H9 (cell line): Measurements from ENCODE around the gene JPT2. TPM values are rescaled to one million over a fixed set of nuclear protein-coding genes. Genes with fewer than 3 reads are reported as not detected.
A peak's percentile ranks its signal among the peaks of the same experiment; 100 is the strongest.

Source experiments
- DNase-seq: peaks from one replicate; pipeline ENCODE4 v3.0.0-alpha.2; 2017
- H2AFZ ChIP-seq: one replicate; pipeline ENCODE4 v1.6.1; 2013; ENCODE audit warnings: mild to moderate bottlenecking, low read length, control low read depth, moderate library complexity
- H2AK5ac ChIP-seq: 2 replicates; pipeline ENCODE4 v1.6.1; 2013; ENCODE audit warnings: low read length, control low read depth, mixed read lengths; ENCODE audit not compliant: insufficient read length
- H2BK120ac ChIP-seq: one replicate; pipeline ENCODE4 v1.6.1; 2013; ENCODE audit warnings: low read depth, mild to moderate bottlenecking, low read length, control low read depth, inconsistent platforms; ENCODE audit not compliant: poor library complexity, severe bottlenecking
- H2BK12ac ChIP-seq: 2 replicates; pipeline ENCODE4 v1.6.1; 2013; ENCODE audit warnings: low read length, control low read depth, mixed read lengths, low read depth; ENCODE audit not compliant: insufficient read length
- H2BK15ac ChIP-seq: 2 replicates; pipeline ENCODE4 v1.6.1; 2013; ENCODE audit warnings: low read depth, low read length, control low read depth
- H2BK20ac ChIP-seq: one replicate; pipeline ENCODE4 v1.6.1; 2013; ENCODE audit warnings: low read depth, mild to moderate bottlenecking, low read length, control low read depth, inconsistent platforms; ENCODE audit not compliant: poor library complexity, severe bottlenecking
- H2BK5ac ChIP-seq: 2 replicates; pipeline ENCODE4 v1.6.1; 2013; ENCODE audit warnings: low read length, control low read depth, mixed read lengths; ENCODE audit not compliant: insufficient read length
- H3K14ac ChIP-seq: 2 replicates; pipeline ENCODE4 v1.6.1; 2013; ENCODE audit warnings: low read length, control low read depth; ENCODE audit not compliant: insufficient read depth
- H3K18ac ChIP-seq: 2 replicates; pipeline ENCODE4 v1.6.1; 2013; ENCODE audit warnings: low read depth, mild to moderate bottlenecking, mixed read lengths, low read length, control low read depth; ENCODE audit not compliant: insufficient read length
- H3K23ac ChIP-seq: 2 replicates; pipeline ENCODE4 v1.6.1; 2013; ENCODE audit warnings: low read length, control low read depth, mixed read lengths, low read depth; ENCODE audit not compliant: insufficient read length
- H3K23me2 ChIP-seq: 2 replicates; pipeline ENCODE4 v1.6.1; 2013; ENCODE audit warnings: low read depth, mild to moderate bottlenecking, mixed read lengths, low read length, control low read depth; ENCODE audit not compliant: insufficient read length, poor library complexity, severe bottlenecking
- H3K27ac ChIP-seq: 2 replicates; pipeline ENCODE4 v1.5.1; 2013; ENCODE audit warnings: low read length, control low read depth, mixed read lengths, low read depth; ENCODE audit not compliant: insufficient read length
- H3K27me3 ChIP-seq: 2 replicates; pipeline ENCODE4 v1.6.1; 2013; ENCODE audit warnings: low read length, control low read depth, inconsistent platforms; ENCODE audit not compliant: insufficient read depth
- H3K4ac ChIP-seq: 2 replicates; pipeline ENCODE4 v1.6.1; 2013; ENCODE audit warnings: low read depth, mild to moderate bottlenecking, control low read depth, inconsistent platforms, low read length, moderate library complexity
- H3K4me1 ChIP-seq: 2 replicates; pipeline ENCODE4 v1.6.1; 2013; ENCODE audit warnings: low read length, control low read depth, inconsistent platforms; ENCODE audit not compliant: insufficient read depth
- H3K4me2 ChIP-seq: 2 replicates; pipeline ENCODE4 v1.6.1; 2013; ENCODE audit warnings: low read length, control low read depth, mixed read lengths; ENCODE audit not compliant: insufficient read length, insufficient read depth
- H3K56ac ChIP-seq: 2 replicates; pipeline ENCODE4 v1.6.1; 2013; ENCODE audit warnings: low read depth, mild to moderate bottlenecking, mixed read lengths, low read length, control low read depth; ENCODE audit not compliant: insufficient read length
- H3K79me1 ChIP-seq: 2 replicates; pipeline ENCODE4 v1.6.1; 2013; ENCODE audit warnings: low read depth, mild to moderate bottlenecking, moderate library complexity, low read length, control low read depth, inconsistent platforms; ENCODE audit not compliant: insufficient read depth, poor library complexity, severe bottlenecking
- H3K79me2 ChIP-seq: 2 replicates; pipeline ENCODE4 v1.6.1; 2013; ENCODE audit warnings: low read length, control low read depth, inconsistent platforms; ENCODE audit not compliant: insufficient read depth
- H3K9ac ChIP-seq: 2 replicates; pipeline ENCODE4 v1.6.1; 2013; ENCODE audit warnings: low read length, control low read depth, mixed read lengths; ENCODE audit not compliant: insufficient read length; ENCODE audit errors: extremely low read depth
- H3K9me3 ChIP-seq: one replicate; pipeline ENCODE4 v1.6.1; 2013; ENCODE audit warnings: low read depth, low read length, inconsistent platforms; ENCODE audit not compliant: control insufficient read depth
- H3T11ph ChIP-seq: one replicate; pipeline ENCODE4 v1.6.1; 2013; ENCODE audit warnings: mild to moderate bottlenecking, low read length, control low read depth, inconsistent platforms
- H4K20me1 ChIP-seq: one replicate; pipeline ENCODE4 v1.6.1; 2013; ENCODE audit not compliant: control insufficient read depth, insufficient read length, insufficient read depth
- H4K5ac ChIP-seq: 2 replicates; pipeline ENCODE4 v1.6.1; 2013; ENCODE audit warnings: low read depth, mild to moderate bottlenecking, mixed read lengths, low read length, control low read depth; ENCODE audit not compliant: insufficient read length
- H4K8ac ChIP-seq: replicated peaks from 2 replicates; pipeline ENCODE4 v1.6.1; 2013; ENCODE audit warnings: low read length, control low read depth, mixed read lengths, low read depth; ENCODE audit not compliant: insufficient read length
- H4K91ac ChIP-seq: 2 replicates; pipeline ENCODE4 v1.6.1; 2013; ENCODE audit warnings: low read depth, mild to moderate bottlenecking, moderate library complexity, mixed read lengths, low read length, control low read depth; ENCODE audit not compliant: insufficient read length
- H3K27ac Mint-ChIP-seq, 3 experiments: 2 replicates in 2 of 3; 3 replicates in 1 of 3; pipeline ENCODE4 v1.8.0; 2020 to 2021; ENCODE audit warnings: mixed read lengths in 3 of 3, mild to moderate bottlenecking in 1 of 3, moderate library complexity in 1 of 3
- H3K27me3 Mint-ChIP-seq: 2 replicates; pipeline ENCODE4 v1.8.0; 2021; ENCODE audit warnings: low read depth, mild to moderate bottlenecking, moderate library complexity, mixed read lengths
- H3K36me3 Mint-ChIP-seq, 3 experiments: 2 replicates in 2 of 3; 3 replicates in 1 of 3; pipeline ENCODE4 v1.8.0; 2020 to 2021; ENCODE audit warnings: low read depth in 3 of 3, mixed read lengths in 3 of 3; ENCODE audit not compliant: insufficient read depth in 1 of 3
- H3K4me1 Mint-ChIP-seq, 2 experiments: 2 replicates each; pipeline ENCODE4 v1.8.0; 2020; ENCODE audit warnings: mixed read lengths in 2 of 2
- H3K4me3 Mint-ChIP-seq, 2 experiments: 2 replicates in 1 of 2; 3 replicates in 1 of 2; pipeline ENCODE4 v1.8.0; 2020 to 2021; ENCODE audit warnings: mild to moderate bottlenecking in 2 of 2, mixed read lengths in 2 of 2, moderate library complexity in 1 of 2
- H3K9me3 Mint-ChIP-seq, 2 experiments: 2 replicates in 1 of 2; 3 replicates in 1 of 2; pipeline ENCODE4 v1.8.0; 2020; ENCODE audit warnings: mild to moderate bottlenecking in 2 of 2, mixed read lengths in 2 of 2, moderate library complexity in 1 of 2
- WGBS: extraction: QIAGEN DNeasy Blood & Tissue Kit; methylation state at CpG from one replicate; pipeline ENCODE4 v1.1.7; 2013; ENCODE audit warnings: missing lambda C conversion rate, low lambda C conversion rate, mixed read lengths; ENCODE audit not compliant: insufficient read length; ENCODE audit errors: extremely low coverage; 5-methylcytosine and 5-hydroxymethylcytosine counted together
- total RNA-seq: library from RNA; stranded (reverse); gene quantifications from 2 replicates; pipeline ENCODE4 v1.2.1, GENCODE V29; 2021
- TF ChIP-seq, protein P1 (sequence below): fragments of 200-600 bp; sonication (generic); conservative IDR thresholded peaks from 3 replicates; pipeline ENCODE4 v1.8.0; 2021; ENCODE audit warnings: antibody characterized with exemption, mild to moderate bottlenecking

Gene JPT2
- total RNA-seq, 1 experiment from 2014 or later = 206 TPM

GRCh38 chr16:1743376-1744337 is 65.6 kb downstream of the JPT2 start:
- Histone ChIP-seq H2BK5ac (no peak overlapping the region), H4K20me1 (peaks cover 3% of the 10 kb centered on the region), H2AFZ (no peak overlapping the region), H3K18ac (no peak overlapping the region), H3K4ac (no peak overlapping the region), H3K27ac (no peak overlapping the region), H4K91ac (no peak overlapping the region), H2BK20ac (no peak overlapping the region), H3K56ac (no peak overlapping the region), H2BK15ac (no peak overlapping the region), H3K23me2 (no peaks in the 10 kb centered on the region), H3K9me3 (peaks cover 9% of the 10 kb centered on the region), H3K79me1 (no peaks in the 10 kb centered on the region), H3T11ph (no peak overlapping the region), H4K8ac (no peak overlapping the region), H2BK12ac (no peak overlapping the region), H4K5ac (no peak overlapping the region), H3K4me1 (no peaks in the 10 kb centered on the region), H3K14ac (no peak overlapping the region), H3K27me3 (no peaks in the 10 kb centered on the region), H3K9ac (no peak overlapping the region), H3K4me2 (no peak overlapping the region), H2AK5ac (no peak overlapping the region), H3K23ac (no peak overlapping the region), H2BK120ac (no peak overlapping the region), H3K79me2 (no peaks in the 10 kb centered on the region)
- peak; percentile 27 for DNase-seq
- no peak overlapping the region for H3K27ac Mint-ChIP-seq
- no peaks in the 10 kb centered on the region for H3K4me1 Mint-ChIP-seq
- WGBS = no CpG with 5 or more reads among the region's 32 CpGs
- H3K9me3 Mint-ChIP-seq = no peaks in the 10 kb centered on the region
- no peaks in the 10 kb centered on the region; the same call in 1 of the 2 replicates for H3K27me3 Mint-ChIP-seq
- TF ChIP-seq, protein P1, sequence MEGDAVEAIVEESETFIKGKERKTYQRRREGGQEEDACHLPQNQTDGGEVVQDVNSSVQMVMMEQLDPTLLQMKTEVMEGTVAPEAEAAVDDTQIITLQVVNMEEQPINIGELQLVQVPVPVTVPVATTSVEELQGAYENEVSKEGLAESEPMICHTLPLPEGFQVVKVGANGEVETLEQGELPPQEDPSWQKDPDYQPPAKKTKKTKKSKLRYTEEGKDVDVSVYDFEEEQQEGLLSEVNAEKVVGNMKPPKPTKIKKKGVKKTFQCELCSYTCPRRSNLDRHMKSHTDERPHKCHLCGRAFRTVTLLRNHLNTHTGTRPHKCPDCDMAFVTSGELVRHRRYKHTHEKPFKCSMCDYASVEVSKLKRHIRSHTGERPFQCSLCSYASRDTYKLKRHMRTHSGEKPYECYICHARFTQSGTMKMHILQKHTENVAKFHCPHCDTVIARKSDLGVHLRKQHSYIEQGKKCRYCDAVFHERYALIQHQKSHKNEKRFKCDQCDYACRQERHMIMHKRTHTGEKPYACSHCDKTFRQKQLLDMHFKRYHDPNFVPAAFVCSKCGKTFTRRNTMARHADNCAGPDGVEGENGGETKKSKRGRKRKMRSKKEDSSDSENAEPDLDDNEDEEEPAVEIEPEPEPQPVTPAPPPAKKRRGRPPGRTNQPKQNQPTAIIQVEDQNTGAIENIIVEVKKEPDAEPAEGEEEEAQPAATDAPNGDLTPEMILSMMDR = no peak
- peaks cover 3 to 7% (median 5%) of the 10 kb centered on the region in 3 experiments; a peak in 6 of 7 replicates for H3K36me3 Mint-ChIP-seq
- H3K4me3 Mint-ChIP-seq = no peak overlapping the region
